NCI-H1105 (cell line): ENCODE data around the gene MRAS.
"Not testable (repeated sequence)": the region's sequence is repeated elsewhere in the genome, so short reads cannot be mapped to it uniquely, and the experiment has no call there.

Experiments used
- DNase-seq: peaks from one replicate; lab custom pipeline; 2025; lab: John Stamatoyannopoulos, UW

The MRAS gene

DNA sequence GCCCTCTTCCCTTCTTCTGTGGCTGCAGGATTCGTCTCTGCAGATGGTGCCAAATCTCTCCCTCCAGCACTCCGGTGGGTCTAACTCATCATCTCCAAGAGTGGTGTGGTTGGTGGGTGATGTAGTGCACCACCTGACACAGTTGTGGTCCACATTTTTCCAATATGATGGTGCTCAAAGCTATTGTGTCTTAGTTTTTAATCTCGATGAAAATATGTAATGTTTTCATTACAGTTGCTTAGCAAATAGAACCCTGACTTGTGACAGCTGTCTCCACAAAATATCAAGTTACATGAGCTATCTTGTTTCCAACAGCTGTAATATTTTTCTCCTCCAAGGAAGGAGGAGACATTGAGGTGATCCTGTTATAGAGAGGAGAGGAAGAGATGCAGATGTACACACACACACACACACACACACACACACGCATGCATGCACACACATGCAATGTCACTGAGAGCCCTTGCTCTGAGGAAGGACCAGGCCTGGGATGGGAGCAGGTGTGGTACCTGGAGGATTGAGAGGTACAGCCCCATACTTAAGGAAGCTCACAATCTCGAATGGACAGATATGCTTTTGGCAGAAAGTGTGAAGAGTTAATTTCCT lies 70.3 kb downstream of the MRAS start:
- no peak for DNase-seq

DNA sequence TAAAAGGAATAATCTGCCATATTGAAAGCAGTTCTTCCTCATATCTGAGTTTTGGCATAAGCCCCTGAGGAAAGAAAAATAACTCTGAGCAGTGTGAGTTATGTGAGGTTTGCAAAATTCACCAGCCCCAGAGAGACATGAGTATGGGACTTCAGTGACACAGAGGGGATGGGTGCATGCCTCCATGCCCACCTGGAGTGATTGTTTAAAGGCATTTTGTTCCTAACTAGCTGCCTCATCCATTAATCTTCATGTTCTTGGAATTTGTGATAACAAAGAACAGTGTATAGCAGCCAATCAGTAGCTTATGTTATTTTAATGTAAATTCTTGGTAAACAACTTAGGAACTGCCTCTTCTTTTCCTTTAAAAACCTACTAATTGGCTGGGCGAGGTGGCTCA lies 74.9 kb downstream of the MRAS start:
- DNase-seq = no peak

DNA sequence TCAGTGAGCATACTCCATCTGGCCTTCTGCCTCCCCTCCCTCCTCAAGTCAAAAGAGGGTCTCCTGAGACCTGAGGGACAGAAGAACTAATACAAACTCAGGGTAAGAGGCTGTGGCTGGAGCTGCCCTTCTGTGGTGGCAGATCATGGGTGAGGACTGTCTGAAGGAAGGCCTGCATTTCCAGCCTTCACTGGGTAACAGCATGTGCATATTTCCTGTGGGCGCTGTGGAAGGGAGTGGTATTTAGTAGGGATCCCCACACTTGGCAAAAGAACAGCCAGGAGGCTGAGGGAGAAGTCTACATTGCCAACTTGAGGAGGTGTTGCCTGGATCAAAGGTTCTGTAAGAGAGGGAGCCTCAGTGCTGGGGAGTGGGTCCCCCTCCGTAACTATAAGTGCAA lies 75.9 kb downstream of the MRAS start:
- no peak for DNase-seq

DNA sequence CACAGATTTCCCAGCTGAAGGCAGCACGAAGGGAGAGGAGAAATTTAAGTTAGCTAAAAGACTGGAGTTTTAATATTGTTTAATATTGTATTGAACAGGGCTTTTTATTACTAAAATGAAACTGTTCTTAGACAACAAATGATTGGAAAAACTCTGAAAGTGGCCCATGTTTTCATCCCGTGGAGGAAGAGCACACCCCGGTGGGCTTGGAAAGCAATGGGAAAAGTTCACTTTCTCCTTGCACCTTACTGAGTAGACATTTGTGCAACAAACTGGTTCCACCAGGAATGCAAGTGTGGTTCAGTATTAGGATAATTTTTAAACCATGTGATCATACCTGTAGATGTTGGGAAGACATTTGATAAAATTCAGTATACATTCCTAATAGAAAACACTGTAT lies 77.8 kb downstream of the MRAS start:
- no peak for DNase-seq

DNA sequence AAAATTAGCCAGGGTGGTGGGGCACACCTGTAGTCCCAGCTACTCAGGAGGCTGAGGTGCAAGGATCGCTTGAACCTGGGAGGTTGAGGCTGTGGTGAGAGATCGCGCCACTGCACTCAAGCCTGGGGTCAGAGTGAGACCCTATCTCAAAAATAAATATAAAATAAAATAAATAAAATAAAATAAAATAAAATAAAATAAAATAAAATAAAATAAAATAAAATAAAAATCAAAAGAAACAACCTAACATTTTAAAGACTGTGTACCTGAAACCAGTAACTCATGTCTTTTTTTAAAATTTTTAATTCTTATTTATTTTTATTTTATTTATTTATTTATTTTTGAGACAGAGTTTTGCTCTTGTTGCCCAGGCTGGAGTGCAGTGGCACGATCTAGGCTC lies 78.4 kb downstream of the MRAS start:
- not testable (repeated sequence) for DNase-seq

DNA sequence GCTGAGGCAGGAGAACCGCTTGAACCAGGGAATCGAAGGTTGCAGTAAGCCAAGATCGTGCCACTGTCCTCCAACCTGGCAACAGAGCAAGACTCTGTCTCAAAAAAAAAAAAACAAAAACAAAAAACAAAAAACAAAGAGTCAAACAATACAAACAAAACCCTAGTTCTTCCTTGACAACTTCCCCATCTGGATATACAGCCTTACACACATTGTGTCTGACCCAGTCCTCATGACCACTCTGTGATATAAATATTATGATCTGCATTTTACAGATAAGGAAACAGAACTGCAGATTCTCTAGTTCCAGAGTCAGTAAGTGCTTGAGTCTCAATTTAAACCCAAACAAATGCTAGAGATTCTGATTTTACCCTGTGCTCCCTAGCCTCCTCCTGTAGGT lies 81.3 kb downstream of the MRAS start:
- DNase-seq = no peak

DNA sequence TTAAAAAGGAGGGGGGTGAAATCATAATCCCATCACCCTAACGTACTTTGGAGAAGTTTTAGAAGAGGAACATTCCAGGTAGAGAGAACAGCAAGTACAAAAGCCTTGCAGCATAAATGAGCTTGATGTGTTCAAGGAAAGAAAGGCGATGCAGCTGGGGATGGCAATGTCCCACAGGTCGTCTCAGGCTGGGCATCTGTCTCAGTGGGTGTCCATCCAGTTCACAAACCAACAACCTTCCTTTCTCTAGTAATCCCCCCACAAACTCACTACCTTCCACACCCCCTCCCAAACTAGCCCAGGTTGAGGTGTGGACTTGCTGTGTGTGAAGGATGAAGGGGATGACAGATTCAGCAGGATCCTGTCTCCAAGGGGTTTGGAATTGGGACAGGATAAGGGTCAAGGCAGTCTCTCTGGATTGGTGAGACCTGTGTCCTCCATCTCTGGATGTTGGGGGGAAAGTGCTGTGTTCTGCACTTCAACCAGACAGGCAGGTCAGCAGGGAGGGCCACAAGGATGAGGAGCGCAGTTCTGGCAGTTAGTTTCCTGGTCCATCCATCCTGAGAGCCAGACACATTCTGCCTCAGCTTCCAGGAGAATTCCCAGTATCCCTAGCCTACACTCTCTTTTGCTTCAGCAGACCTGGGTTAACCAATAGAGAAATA lies 84.3 kb downstream of the MRAS start:
- DNase-seq = no peak

DNA sequence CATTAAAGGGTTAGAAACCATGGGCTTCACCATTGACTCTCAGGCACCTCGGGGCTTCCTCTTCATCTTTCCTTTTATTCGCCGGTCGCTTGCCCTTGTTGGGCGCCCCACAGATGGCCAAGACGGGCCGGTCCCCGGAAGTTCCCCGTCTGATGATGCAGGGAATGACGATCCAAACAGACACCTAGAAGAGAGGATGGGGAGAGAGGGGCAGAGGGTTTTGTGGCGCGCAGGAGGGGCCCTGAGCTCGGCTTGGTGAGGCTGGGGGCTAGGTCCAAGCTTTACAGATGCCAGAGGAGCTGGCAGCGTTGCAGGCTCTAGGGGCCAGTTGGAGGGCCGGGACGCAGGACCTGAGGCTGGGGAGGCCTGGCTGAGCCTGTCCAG lies 85.5 kb downstream of the MRAS start:
- DNase-seq = no peak

DNA sequence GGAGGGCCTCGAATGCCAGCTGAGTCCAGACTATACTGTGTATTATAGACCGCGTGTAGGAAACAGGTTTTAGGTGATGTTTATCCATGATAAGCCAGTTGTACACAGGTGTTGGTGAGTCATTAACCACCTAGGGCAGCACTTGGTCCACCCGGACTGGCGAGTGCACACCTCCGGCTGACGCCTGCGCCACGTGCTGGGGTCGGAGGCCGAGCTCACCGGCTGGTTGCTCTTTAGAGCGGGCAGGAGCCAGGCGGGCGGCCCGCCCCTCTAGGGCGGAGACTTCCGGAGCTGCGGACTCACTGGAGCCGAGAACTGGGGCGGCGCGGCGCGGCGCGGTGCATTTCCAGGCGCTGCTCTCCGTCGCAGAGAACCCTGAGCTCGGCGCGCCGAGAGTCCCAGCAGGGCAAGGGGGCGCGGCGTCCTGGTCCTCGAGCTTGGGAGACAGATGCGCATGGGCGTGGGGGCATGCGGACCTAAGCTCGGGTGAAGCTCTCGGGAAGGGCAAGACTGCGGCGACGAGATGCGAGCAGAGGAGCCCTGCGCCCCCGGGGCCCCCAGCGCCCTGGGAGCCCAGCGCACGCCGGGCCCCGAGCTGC lies 86.0 kb downstream of the MRAS start, which contains the start of gene ESYT3:
TSS of gene ESYT3 (plus strand) at position 341 of the 599 bp plus-strand sequence. CDS start at position 524, 183 bp downstream.
- DNase-seq = peak; percentile 78

DNA sequence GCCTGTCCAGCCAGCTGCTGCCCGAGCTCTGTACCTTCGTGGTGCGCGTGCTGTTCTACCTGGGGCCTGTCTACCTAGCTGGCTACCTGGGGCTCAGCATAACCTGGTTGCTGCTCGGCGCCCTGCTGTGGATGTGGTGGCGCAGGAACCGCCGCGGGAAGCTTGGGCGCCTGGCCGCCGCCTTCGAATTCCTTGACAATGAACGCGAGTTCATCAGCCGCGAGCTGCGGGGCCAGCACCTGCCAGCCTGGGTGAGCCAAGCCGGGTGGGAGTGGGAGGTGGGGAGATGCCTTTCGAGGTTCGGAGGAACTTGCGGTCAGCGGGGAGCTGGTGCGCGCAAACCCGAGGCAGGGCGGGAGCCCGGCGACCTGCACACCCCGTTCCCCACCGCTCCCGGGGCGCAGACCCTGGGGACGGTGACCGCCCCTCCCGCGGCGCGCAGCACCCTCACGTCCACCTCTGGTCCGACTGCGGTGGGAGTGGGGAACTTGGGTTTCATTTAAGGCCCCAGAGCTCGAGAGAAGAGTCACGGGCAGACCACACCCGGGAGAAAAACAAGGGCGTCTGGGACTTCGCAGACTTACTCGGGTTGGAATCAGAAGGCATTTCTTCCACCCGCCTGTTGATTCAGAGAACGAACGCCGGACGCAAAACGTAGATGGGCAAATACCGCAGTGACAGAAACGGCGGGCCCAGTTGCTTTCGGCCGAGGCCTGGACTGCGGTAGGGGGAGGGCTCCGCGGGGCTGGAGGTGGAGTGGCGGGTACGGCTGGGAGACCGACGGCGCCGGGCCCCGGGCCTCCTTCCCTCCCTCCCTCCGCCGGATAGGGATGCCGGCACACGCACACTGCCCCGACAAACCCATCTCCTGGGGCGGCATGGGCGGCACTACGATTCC lies 86.7 kb downstream of the MRAS start:
- peak; percentile 20 for DNase-seq

DNA sequence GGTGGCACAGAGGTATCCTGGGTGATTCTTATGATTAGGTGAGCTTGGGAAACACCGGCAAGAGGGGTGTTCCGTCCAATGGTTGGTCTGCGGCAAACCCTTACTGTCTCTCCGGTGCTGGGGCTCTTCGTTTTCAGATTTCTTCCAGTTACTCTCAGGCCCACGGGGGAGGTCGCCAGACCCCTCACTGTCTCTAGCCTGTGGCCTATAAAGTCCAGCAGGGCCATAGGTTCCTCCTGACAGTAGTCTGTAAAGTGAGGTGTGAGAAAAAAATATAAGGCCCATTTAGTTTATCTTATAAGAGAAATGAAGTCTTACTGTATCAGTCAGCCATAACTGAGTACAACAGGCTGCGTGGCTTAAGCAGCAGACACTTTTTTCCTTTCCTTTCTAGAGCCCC lies 87.5 kb downstream of the MRAS start:
- DNase-seq = no peak

DNA sequence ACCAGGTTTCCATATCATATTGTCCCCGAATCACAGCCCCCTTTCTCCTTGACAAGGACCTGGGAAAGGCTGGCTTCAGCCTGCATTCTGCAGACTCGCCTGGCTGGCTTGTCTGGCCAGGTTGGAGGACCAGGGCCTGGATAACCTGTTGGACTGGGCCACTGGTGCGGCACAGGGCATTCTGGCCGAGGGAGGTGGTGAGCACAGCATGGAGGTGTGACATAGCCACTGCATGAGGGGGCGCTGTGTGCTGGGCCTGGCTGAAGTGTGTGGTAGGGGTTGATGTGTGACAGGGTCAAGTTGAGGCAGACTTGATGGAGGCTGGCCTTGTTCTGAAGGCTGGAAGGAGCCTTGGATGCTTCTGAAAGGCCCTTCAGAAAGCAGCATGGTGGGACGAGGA lies 88.9 kb downstream of the MRAS start:
- no peak for DNase-seq

DNA sequence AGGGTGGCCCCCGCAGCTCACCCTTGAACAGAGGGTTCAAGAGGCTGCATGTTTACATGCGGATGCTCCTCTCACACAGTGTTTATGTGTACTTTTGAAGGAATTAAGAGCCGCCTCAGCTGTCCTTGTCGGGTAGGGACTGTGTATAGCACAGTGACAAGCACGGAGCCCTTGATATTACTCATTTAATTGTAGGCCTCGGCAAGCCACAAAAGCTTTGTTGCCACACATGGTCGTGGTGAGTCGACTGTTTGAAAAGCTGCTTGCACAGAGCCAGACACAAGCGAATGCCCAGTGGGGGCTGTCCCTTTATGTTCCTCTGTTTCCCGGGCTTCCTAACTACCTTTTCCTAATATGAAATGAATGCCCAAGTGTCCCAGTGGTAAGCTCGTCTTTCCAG lies 90.5 kb downstream of the MRAS start:
- DNase-seq = no peak

DNA sequence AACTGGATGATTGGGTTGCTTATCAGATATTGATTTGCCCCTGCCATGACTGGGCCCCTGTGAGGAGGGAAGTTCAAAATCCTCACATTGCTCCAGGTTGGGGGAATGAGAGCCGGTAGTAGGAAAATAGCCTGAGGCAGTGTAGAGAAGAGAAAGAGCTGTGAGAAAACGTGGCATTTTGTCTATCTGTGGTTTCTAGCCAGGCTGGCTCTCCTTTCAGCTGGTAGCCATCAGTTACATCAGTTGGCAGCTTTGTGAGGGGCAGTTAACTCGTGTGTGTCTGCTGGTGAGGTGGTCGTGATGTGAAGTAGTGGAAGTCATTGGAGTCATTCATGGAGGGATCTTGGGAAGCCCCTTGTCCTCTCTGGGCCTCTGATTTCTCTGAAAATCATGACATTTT lies 91.3 kb downstream of the MRAS start:
- no peak for DNase-seq

DNA sequence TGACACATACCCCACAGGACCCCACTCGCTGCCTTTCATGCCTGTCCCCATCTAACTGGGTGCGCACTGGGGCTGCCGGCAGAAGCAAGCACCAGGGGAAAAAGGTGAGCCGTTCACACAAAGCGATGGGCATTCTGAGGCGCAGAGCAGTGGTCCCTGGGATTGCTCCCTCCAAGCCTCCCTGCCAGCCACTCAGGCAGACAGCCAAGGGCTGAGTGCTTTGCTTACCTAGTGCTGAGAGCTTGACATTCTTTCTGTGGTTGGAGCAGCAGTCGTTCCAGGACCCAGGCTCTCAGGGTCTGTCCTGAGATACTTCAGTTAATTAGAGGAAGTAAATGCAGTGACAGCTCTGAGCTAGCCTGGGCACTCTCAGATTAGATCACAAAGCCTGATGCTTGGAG lies 91.7 kb downstream of the MRAS start:
- peak; percentile 61 for DNase-seq

DNA sequence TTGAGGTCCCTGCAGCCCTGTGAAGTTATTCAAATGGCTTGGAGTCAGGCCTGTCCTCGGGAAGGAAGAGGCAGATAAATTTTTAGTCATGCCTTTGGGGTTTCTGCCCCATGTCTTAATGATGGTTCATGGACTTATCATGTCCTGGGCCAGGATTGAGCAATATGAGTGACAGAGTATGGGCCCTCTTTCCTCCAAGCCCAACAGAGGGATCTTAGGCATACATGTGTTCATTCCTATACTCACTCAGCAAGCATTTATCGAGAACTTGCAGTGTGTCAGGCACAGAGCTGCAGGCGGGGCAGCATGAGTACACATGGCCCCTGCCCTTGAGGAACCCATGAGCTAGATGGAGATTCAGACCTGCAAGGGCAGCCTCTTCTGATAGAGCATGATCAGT lies 92.2 kb downstream of the MRAS start:
- no peak for DNase-seq

DNA sequence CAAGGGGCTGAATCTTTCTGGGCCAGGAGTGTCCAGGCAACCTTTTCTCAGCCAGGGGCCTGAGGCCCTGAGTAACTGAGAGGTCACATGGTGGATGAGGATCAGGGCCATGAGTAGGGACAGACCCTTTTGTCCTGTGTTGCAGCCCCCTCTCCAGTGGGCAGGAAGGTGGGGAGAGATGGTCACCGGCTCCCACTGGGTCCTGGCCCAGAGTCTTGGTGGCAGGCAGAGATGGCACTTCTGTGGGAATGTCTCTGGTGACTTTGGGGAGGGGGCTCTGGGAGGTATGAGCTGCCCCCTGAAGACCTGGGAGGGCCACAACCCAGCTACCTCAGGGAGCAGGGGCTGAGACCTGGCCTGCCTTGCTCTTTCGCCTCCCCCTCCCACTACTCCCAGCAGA lies 92.9 kb downstream of the MRAS start:
- DNase-seq = no peak

DNA sequence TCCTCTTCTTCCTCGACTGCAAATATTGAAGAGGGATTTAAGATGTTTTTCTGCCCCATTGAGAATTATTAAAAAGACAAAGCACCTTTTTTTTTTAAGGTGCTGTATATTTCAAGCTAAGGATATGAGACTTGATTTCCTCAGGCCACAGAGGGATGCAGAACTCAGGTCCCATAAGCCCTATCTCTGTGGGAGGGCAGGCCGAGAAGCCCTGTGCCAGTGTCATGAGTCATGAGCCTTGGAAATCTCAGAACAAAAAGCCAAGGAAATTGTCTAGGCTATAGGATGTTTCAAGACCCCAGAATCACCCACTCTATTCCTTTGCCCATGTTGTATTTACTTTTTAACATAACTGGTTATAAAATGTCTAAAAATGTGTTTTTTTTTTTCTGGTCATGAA lies 93.4 kb downstream of the MRAS start:
- DNase-seq = no peak

DNA sequence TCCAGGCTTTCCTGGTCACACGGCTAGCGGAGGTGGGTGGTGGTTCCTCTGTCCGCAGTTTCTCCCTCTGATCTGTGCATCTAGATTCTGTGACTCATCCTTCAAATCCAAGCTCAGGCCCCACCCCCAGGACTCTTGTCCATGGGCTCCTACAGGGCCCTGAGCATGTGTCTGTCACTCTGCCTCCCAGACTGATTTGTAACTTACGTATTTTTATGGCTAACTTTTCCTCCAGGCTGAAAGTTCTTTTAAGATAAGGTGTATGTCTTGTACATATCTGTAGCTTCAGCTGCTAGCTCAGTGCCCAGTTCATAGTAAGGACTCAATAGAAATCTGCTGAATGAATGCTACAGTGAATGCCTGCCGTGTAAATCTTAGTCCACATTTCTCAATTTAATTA lies 94.1 kb downstream of the MRAS start:
- DNase-seq = no peak

DNA sequence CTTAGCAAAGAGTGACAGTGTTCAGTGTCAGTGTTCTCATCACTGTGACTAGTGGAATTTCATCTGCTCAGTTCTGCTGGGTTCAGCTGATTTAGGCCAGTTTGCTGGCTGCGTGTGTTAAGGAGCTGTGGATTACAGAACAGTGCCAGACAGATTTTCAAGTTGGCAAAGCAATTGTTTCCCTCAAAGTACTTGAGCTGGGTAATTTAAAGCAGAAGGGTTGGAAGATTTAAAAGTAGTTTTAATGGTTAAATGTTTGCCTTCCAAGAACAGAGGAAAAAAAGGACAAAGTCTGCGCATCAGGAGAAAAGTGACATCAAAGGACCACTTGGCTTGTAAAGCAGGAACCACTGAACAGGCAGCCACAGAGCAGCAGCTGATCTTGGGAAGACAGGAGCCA lies 94.7 kb downstream of the MRAS start:
- DNase-seq = no peak

DNA sequence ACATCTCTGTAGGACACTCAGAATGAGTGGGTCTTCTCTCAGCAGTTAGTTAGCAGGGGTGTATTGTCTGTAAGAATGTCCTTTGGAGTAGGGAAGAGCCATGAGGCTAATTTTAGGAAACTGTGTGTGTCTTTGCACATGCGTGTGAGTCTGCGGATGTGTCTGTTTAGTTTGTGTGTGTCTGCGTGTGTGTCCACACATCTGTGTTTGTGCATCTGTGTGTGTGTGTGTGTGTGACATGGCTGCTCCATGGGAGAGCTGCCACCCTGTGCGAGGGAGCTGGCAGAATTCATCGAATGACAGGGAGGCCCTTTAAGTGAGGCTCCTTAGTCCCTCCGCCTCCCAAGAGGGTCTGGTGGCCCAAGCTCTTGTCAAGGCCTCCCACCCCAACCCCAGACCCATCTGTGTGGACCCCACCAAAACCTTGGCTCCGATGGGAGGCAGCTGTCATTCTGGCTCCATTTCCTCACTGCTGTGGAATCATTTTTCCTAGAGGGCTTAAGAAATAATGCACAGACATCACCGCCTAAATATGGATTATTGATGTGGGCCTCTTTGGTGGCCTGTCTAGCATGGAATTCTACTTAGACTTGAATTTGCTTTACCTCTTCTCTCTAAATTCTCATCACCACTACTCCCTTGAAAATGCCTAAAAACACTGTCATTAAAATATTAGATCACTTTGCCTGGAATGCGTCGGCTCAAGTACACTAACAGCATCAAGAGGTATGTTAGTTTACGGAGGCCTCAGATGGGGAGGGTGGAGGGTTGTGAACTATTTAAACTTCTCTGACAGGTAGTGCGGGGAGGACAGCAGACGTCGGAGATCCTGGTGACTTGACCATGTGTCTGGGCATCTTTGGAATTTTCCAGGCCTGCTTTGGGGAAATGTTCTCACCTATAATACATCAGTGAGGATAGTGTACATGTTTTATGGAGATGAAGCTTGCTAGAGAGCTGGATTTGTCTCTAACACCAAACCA lies 95.4 kb downstream of the MRAS start:
- DNase-seq = no peak

DNA sequence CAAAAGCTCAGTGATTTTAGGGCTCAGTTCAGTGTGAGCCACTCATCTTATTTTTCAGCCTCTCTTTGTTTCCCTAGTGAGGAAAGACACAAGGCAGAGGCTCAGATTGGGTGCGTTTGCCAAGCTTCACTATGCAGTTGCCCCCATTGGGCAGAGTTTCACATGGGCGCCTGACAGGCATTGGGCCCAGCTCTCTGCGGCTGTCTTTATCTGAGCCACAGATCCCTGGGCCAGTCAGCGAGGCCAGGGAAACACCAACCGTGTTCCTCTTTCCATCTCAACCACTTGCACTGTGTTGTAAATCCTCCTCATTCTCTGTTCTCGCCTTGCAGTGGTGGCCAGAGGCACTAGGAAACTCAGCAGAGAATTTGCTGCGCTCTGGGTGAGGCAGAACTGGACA lies 96.9 kb downstream of the MRAS start:
- DNase-seq = no peak
